Liver (tissue), 9 donors: Measurements from ENCODE around the gene PROX1. TPM values are rescaled to one million over a fixed set of nuclear protein-coding genes. Genes with fewer than 3 reads are reported as not detected.

ENCODE experiments used
- DNase-seq: peaks from one replicate; pipeline ENCODE4 v3.0.0-alpha.2; 2017; ENCODE audit warnings: low spot score
- H3K27ac ChIP-seq, 2 donors: one replicate each; pipeline ENCODE4 v1.7.0; 2013; ENCODE audit warnings: inconsistent platforms in 2 of 2, low read length in 2 of 2, control low read depth in 1 of 2, low read depth in 1 of 2, mild to moderate bottlenecking in 1 of 2
- H3K27me3 ChIP-seq, 4 donors: one replicate each; pipeline versions ENCODE4 v1.6.1 to v1.7.0; 2013; ENCODE audit warnings: low read length in 3 of 4, inconsistent platforms in 1 of 4, mild to moderate bottlenecking in 1 of 4, moderate library complexity in 1 of 4; ENCODE audit not compliant: control insufficient read depth in 4 of 4, insufficient read depth in 4 of 4
- H3K36me3 ChIP-seq, 4 donors: one replicate each; pipeline versions ENCODE4 v1.6.1 to v1.7.0; 2013; ENCODE audit warnings: low read length in 3 of 4, mild to moderate bottlenecking in 3 of 4, low read depth in 1 of 4, moderate library complexity in 1 of 4; ENCODE audit not compliant: control insufficient read depth in 4 of 4, insufficient read depth in 3 of 4
- H3K4me1 ChIP-seq, 4 donors: one replicate each; pipeline versions ENCODE4 v1.6.1 to v1.7.0; 2013; ENCODE audit warnings: low read length in 3 of 4, mild to moderate bottlenecking in 3 of 4, moderate library complexity in 1 of 4; ENCODE audit not compliant: control insufficient read depth in 4 of 4, insufficient read depth in 4 of 4
- H3K4me3 ChIP-seq, 3 donors: one replicate each; pipeline versions ENCODE4 v1.6.1 to v1.7.0; 2013; ENCODE audit warnings: low read length in 3 of 3, control low read depth in 1 of 3, low read depth in 1 of 3, mild to moderate bottlenecking in 1 of 3
- H3K9ac ChIP-seq, 2 donors: one replicate each; pipeline ENCODE4 v1.7.0; 2013; ENCODE audit warnings: low read length in 2 of 2, mild to moderate bottlenecking in 2 of 2, moderate library complexity in 2 of 2, control low read depth in 1 of 2, low read depth in 1 of 2
- H3K9me3 ChIP-seq, 4 donors: one replicate each; pipeline versions ENCODE4 v1.6.1 to v1.7.0; 2013; ENCODE audit warnings: low read length in 3 of 4; ENCODE audit not compliant: control insufficient read depth in 4 of 4
- EGR1 ChIP-seq, 2 donors: IDR thresholded peaks; 2 replicates each; pipeline ENCODE4 v1.6.1; 2016 to 2018; ENCODE audit warnings: antibody characterized with exemption in 2 of 2, low read depth in 2 of 2
- FOXA2 ChIP-seq: IDR thresholded peaks from 2 replicates; pipeline ENCODE4 v1.6.1; 2016; ENCODE audit warnings: antibody characterized with exemption
- JUND ChIP-seq, 2 donors: IDR thresholded peaks; 2 replicates each; pipeline ENCODE4 v1.6.1; 2016; ENCODE audit warnings: antibody characterized with exemption in 2 of 2
- NR2F2 ChIP-seq: IDR thresholded peaks from 2 replicates; pipeline ENCODE4 v1.6.1; 2016; ENCODE audit warnings: antibody characterized with exemption
- RAD21 ChIP-seq, 2 donors: IDR thresholded peaks; 2 replicates each; pipeline ENCODE4 v1.6.1; 2016; ENCODE audit warnings: antibody characterized with exemption in 2 of 2, mild to moderate bottlenecking in 2 of 2
- SP1 ChIP-seq: IDR thresholded peaks from 2 replicates; pipeline ENCODE4 v1.6.1; 2018; ENCODE audit warnings: antibody characterized with exemption, mild to moderate bottlenecking
- TAF1 ChIP-seq: conservative IDR thresholded peaks from 2 replicates; pipeline ENCODE4 v1.6.1; 2016; ENCODE audit warnings: antibody characterized with exemption, mild to moderate bottlenecking
- WGBS: extraction: QIAGEN DNeasy Blood & Tissue Kit; methylation state at CpG from one replicate; pipeline ENCODE4 v1.1.7; 2013; 5-methylcytosine and 5-hydroxymethylcytosine counted together
- polyA plus RNA-seq, 2 donors: library from polyadenylated mRNA; stranded (reverse) in 1 of 2; unstranded in 1 of 2; fragments of 200-250 nt in 1 of 2; fragments of >200 nt in 1 of 2; fragmentation: Nextera tagmentation in 1 of 2; extraction: Ambion mirVana in 1 of 2; gene quantifications; one replicate each; pipeline versions ENCODE4 v1.2.1 to v1.2.3, GENCODE V29; 2013 to 2015
- total RNA-seq, 2 donors: library from RNA; depleted of rRNA; stranded (reverse); fragments of >200 nt; gene quantifications; one replicate each; pipeline ENCODE4 v1.2.3, GENCODE V29; 2014
- TF ChIP-seq, protein P1 (sequence below): IDR thresholded peaks from 2 replicates; pipeline ENCODE4 v1.6.1; 2016; ENCODE audit warnings: antibody characterized with exemption
- TF ChIP-seq, protein P2 (sequence below): IDR thresholded peaks from 2 replicates; pipeline ENCODE4 v1.6.1; 2016; ENCODE audit warnings: antibody characterized with exemption, mild to moderate bottlenecking
- TF ChIP-seq, protein P3 (sequence below): IDR thresholded peaks from 2 replicates; pipeline ENCODE4 v1.6.1; 2016; ENCODE audit warnings: antibody characterized with exemption
- donor health status: healthy.
- donor health status: healthy.
- donor health status: healthy.
- donor health status: healthy.
- donor health status: healthy.

The PROX1 gene
- total and polyA plus RNA-seq, 4 donors = 18.3 to 101 (median 31.3) TPM

DNA sequence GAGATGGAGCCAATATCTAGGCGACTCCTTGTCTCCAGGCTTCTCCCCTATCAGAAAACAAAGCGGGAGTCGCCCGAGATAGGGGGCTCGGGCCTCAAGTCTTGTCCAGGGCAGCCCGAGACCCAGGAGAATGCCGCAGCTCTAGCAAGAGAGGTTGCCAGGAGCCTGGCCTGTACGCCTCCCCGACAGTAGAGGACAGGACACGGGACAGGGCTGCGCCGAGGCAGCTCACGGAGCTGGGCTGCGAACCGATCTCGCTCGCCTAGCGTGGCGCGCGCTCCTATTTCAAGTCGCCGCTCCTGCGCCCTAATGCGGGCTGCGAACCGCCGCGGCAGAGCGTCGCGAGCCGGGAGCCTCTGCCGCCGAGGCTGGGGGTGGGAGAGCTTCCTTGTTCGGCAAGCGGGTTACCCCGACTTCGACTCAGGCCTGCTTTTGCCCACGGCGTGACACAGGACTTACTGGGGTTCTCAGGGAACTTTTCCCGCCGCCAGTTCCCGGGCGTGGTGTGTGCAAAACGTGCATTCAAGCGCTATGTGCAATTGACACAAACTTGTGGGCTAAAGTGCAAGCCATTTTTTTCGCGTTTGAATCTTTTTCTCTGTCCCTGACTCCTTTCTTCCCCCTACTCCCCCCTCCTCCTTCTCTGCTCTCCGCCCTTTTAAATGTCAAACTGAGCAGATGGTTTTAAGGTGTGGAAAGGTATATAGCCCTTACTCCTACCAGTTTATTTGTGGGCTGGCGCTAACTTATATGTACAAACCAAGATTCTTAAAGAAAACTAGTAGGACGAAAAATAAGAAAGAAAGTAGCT, 2.4 kb upstream of the PROX1 start:
- 2% methylated on average over 52 of the region's 52 CpGs for WGBS
- Histone ChIP-seq H3K36me3 (no peaks in the 10 kb centered on the region), H3K27ac (peak overlapping the region; percentile 93 to 97), H3K27me3 (no peaks in the 10 kb centered on the region), H3K4me3 (peak overlapping the region; percentile 70 to 79 (median 73)), H3K9me3 (no peaks in the 10 kb centered on the region), H3K9ac (peak overlapping the region; percentile 84 to 98), H3K4me1 (peaks cover 3 to 35% (median 5%) of the 10 kb centered on the region in 4 donors)
- peak in 1 of 2 donors; percentile 31 for TF ChIP-seq RAD21 (IDR thresholded peaks at IDR 0.05)
- TF ChIP-seq, protein P1, sequence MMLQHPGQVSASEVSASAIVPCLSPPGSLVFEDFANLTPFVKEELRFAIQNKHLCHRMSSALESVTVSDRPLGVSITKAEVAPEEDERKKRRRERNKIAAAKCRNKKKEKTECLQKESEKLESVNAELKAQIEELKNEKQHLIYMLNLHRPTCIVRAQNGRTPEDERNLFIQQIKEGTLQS = no peak
- peak in 1 of 2 donors; percentile 3 for TF ChIP-seq JUND (IDR thresholded peaks at IDR 0.05)
- no peak for TF ChIP-seq SP1
- TF ChIP-seq NR2F2 = no peak
- no peak for TF ChIP-seq FOXA2
- TF ChIP-seq, protein P2, sequence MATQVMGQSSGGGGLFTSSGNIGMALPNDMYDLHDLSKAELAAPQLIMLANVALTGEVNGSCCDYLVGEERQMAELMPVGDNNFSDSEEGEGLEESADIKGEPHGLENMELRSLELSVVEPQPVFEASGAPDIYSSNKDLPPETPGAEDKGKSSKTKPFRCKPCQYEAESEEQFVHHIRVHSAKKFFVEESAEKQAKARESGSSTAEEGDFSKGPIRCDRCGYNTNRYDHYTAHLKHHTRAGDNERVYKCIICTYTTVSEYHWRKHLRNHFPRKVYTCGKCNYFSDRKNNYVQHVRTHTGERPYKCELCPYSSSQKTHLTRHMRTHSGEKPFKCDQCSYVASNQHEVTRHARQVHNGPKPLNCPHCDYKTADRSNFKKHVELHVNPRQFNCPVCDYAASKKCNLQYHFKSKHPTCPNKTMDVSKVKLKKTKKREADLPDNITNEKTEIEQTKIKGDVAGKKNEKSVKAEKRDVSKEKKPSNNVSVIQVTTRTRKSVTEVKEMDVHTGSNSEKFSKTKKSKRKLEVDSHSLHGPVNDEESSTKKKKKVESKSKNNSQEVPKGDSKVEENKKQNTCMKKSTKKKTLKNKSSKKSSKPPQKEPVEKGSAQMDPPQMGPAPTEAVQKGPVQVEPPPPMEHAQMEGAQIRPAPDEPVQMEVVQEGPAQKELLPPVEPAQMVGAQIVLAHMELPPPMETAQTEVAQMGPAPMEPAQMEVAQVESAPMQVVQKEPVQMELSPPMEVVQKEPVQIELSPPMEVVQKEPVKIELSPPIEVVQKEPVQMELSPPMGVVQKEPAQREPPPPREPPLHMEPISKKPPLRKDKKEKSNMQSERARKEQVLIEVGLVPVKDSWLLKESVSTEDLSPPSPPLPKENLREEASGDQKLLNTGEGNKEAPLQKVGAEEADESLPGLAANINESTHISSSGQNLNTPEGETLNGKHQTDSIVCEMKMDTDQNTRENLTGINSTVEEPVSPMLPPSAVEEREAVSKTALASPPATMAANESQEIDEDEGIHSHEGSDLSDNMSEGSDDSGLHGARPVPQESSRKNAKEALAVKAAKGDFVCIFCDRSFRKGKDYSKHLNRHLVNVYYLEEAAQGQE = no peak
- DNase-seq = peak; percentile 45

DNA sequence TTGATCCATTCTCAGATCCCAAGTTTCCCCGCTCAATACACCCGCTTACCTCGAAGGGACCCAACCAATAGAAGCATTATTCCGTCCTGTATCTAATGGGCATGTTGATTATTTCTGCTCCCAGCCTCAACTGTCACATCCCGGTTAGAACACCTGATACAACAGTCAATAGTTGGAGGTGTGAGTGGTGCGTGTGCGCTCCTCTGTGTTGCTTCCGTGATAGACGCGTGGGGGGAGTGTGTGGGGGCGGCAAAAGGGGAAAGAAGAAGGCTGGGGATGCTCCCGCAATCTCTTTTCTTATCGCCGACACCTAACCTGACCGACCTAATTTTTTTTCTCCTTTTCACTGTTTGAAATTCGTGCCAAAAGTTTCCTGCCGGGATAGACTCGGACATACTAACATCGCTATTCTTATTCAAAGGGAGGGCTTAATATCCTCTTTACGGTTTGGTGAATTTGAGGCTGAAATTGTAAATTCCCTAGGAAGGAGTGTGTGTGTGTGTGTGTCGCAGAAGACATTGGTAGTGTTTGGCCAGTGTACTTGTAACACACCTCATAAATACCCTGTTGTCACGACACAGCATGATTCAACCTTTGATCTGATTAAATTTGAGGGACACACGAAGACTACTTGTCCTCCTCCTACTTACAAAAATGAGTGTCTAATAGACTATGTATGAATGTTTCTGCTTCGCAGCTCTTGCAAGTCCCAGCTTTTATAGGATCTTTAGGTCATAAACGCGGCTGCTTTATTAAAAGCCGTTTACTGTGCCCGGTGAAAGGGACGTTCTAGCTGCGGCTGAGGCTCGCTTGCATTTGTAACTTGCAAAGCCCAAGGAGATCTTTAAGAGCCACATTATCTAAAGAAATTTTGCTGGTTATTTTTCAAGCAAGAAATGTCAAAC, 1.5 kb upstream of the PROX1 start:
- TF ChIP-seq TAF1 (peak; percentile 53), FOXA2 (peak; percentile 27), EGR1 (IDR thresholded peaks at IDR 0.05; ENCODE audit: low read depth in 2 of 2) (peak; percentile 12)
- TF ChIP-seq, protein P3, sequence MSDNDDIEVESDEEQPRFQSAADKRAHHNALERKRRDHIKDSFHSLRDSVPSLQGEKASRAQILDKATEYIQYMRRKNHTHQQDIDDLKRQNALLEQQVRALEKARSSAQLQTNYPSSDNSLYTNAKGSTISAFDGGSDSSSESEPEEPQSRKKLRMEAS = no peak
- TF ChIP-seq, protein P2 = peak; percentile 35
- DNase-seq = no peak
- peak overlapping the region; percentile 84 to 98 for H3K9ac ChIP-seq
- H3K4me3 ChIP-seq = peak overlapping the region; percentile 70 to 79 (median 73)
- no peaks in the 10 kb centered on the region for H3K36me3 ChIP-seq
- WGBS = 3% methylated on average over 31 of the region's 31 CpGs
- H3K9me3 ChIP-seq = no peaks in the 10 kb centered on the region
- H3K27me3 ChIP-seq = no peaks in the 10 kb centered on the region
- H3K27ac ChIP-seq = peak overlapping the region; percentile 93 to 97
- peaks cover 3 to 37% (median 5%) of the 10 kb centered on the region in 4 donors for H3K4me1 ChIP-seq
